Measurements from ENCODE around the gene MYH13.

MYH13 gene

DNA sequence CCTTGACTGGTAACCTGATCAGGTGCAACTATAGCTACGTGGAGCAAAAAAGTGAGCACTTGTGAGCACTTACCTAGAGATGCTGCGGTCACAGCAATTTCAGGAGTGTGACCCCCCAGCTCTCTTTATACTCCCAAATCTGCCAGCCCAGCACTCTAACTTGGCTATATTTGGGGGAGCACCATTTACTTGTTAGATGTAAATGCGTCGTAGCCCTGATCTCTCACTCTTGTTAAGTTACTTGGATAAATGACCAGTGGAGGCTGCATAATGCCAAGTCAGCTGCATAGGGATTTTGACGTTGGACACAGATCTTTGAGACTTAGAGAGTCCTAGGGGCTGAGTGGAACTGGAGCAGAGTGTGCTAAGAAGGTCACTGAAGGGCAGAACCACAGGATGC lies at the start of gene MYH13:
TSS of gene MYH13 (minus strand) at position 101 of the 400 bp plus-strand sequence. CDS start 8,476 bp downstream, outside the sequence.
- DNase-seq (ENCODE audit: low read depth), result no peak

DNA sequence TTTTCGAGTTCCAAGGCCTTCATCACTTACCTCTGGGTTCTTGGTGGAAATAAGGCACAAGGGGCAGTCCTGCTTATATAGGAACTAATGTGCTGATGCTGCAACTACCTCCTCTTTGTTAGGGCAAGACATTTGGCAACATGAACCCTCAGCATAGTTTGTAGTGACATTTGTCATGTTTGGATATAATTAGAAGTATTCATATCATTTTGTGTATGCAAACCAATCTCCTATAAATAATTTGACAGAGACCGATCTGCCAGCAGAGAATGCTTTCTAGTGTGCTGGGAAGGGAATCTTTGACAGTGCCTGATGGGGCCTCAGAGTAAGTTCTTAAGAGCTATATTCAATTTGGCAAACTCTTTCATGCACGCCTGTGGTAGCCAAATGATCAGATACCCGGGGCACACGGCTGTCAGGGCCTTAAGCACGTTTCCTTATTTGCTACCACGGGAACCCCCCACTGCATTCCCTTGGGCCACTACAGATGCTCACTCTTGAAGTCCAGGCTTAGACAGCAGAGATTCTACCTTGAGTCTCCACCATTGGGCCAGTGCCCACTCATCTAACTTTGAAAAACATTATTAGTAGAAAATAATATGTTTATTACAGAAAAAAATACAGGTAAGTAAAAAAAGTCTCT lies 49.2 kb upstream of the MYH13 start, which contains the start of gene MYH8:
TSS of gene MYH8 (minus strand) at position 51 of the 643 bp plus-strand sequence. CDS start 1,723 bp downstream, outside the sequence.
- no peak for DNase-seq (ENCODE audit: low read depth)

DNA sequence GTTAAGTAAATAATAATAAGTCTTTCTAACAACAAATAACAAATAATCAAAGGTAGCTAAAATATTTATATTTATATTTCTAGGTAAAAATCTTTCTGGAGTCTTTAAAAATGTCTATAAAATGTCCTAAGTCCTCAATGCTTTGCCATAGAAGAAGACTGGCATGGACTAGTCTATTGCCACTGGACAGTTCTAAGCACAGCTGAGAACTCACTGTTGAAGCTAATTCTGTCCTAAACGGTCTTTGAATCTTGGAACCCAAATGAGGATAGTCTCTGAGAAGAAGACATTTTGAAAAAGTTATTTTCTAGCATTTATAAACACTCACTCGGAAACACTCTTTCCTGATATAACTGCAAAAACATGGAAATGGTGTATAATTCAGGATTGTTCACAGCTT lies 48.4 kb upstream of the MYH13 start:
- DNase-seq (ENCODE audit: low read depth), result no peak

DNA sequence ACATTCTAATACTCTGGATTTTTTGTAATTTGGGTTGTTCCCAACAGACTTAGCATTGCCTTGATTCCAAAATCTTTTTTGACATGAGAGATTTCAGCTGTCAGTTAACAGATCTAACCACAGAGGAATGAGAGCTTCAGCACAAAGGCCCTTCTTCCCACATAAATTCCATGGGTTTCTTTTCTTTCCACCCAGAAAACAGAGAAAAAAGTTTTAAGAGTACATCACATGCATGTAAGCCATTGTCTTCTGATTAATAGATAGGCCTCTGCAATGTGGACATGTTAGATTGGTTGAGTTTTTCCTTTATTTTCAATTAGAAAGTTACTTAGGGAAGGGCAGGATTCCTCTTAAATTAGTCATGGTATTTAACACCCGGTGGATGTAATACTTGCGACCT lies 48.0 kb upstream of the MYH13 start:
- DNase-seq (ENCODE audit: low read depth), result no peak

DNA sequence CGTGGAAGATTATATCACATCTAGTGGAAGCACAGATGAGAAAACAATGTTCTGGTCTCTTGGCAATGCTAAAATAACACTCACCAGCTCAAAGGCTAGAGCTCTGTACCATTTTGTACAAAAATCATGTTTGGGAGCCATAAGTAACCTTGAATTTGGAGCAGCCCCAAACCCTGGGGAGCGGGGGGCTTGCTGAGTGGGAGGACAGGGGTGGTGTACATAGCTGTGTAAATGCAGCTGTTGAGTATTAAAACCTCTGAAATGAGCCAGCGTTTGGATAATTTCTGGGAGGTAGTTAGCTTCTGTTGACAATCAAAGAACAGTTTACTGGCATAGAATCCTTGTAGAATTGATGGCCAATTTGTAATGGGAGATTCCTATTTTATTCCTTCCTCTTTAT lies 44.6 kb upstream of the MYH13 start:
- DNase-seq (ENCODE audit: low read depth), result no peak

DNA sequence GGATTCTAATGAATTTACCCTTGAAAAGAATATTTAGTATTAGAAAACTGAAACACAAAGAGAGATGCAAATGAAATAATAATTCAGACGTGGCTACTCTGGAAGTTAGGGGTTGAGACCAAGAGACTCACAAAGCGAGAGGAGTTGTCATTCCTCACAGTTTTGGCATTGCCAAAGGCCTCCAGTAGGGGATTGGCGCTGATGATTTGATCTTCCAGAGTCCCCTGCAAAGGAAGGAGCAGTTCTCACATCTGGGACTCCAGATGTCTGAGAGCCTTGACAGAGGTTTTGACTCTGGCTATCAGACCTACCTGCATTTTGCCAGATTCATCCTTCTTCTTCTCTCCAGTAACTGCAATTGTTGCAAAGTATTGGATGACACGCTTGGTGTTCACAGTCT lies 42.4 kb upstream of the MYH13 start:
- DNase-seq (ENCODE audit: low read depth), result no peak

DNA sequence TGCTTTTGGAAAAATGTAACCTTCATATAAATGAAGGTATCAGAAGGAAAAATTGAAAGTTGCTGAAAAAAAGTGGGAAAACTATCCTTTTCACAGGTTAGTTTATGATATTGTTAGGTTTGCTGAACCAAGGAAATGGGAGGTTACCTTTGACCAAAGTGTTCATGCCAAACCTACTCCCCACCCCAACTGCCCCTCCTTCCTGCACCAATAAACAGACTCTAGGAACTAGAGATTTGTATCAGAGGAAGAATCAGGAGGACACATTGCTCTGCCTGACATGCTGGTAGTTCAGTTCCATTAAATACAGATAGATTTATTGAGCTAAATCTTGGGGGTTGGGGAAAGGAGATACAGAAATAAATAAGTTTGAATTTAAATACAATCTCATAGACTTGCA lies 30.8 kb upstream of the MYH13 start:
- no peak for DNase-seq (ENCODE audit: low read depth)

DNA sequence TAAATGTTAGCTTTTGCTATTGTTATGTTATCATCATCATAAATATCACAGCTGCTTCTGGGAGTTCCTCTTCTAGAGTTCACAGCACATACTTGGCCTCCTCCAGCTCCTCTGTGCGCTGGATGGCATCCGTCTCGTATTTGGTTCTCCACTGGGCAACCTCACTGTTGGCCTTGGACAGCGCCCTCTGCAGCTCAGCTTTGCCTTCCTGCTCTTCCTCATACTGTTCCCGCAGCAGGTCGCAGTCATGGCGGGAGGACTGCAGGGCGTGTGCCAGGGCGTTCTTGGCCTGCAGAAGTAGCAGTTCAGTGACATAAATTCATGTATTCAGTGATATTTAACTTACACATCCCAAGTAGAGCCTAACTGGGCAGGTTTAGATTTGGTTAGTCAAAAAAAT lies 25.5 kb upstream of the MYH13 start:
- no peak for DNase-seq (ENCODE audit: low read depth)

DNA sequence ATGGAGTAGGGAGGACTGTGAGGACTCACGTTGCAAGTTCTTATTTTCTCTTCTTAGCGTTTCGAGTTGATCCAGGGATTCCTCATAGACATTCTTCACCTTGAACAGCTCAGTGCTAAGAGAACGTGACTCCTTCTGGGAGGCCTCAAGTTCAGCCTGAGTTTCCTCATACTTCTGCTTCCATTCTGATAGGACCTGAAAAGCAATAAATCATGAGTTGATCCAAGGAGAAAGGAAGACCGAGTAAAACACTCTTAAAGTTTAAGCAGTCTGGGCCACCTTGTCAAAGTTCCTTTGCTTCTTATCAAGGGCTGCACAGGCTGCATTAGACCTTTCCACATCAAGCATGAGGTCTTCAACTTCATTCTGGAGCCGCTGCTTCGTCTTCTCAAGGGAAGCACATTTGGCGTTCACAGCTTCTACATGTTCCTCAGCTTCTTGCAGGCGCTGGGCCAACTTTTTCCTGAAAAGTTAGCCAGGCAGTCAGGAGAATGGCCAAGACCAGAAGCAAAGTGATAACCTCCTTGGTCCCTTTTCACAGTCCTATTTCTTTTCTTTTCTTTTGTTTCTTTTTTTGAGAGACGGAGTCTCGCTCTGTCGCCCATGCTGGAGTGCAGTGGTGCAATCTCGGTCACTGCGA lies 23.8 kb upstream of the MYH13 start:
- DNase-seq (ENCODE audit: low read depth), result no peak

DNA sequence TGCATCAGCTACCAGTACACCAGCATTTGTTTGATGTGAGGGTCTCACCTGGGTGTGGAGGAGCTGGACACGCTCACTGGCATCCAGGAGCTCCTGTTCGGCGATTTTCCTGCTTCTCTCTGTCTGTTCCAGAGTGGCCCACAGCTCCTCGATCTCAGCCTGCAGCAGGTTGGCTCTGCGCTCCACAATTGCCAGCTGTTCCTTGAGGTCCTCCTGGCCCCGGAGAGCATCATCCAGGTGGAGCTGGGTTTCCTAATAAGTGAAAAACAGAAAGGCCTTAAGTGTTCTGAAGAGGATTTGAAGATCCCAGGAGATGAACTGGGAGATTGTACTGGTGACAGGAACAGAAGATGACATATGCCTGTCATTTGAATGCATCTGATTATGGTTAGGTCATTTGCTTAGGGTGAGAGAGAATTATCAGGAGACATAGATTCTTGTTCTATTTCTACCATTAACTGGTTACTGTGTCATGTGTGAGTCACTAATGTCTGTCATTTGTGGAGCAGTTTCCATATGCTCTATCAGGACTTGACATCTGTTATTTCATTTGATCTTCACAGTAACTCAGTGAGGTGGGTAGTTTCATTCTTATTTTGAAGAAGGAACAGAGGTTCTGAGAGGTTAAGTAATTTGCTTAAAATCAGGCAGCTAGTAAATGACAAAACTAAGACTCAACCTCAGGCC lies 21.5 kb upstream of the MYH13 start:
- DNase-seq (ENCODE audit: low read depth), result no peak

DNA sequence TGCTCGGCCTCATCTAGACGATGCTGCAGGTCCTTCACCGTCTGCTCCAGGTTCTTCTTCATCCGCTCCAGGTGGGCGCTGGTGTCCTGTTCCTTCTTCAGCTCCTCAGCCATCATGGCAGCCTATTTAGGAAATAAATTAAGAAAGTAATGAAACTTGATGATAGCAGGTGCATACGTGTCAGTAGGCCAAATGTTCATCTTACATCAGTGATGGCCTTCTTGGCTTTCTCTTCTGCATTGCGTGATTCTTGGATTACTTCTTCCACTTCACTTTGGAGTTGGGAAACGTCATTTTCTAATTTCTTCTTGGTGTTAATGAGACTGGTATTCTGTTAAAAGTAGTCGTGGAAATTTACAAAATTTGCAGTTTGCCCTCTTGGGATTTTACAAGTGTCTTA lies 20.1 kb upstream of the MYH13 start:
- DNase-seq (ENCODE audit: low read depth), result no peak

DNA sequence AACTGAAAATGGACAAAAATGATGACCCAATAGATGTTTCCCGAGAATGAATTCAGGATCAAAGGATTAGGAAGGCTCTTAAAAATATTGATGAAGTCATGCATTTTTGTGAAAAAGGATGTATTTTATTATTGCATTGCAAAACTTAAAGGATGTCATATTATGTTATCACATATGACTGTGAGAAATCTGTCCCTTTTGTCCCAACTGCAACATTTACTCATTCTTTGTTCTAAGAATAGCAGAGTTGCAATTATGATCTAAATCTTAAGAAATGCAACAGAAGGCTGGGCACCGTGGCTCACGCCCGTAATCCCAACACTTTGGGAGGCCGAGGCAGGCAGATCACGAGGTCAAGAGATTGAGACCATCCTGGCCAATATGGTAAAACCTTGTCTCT lies 13.1 kb upstream of the MYH13 start:
- DNase-seq (ENCODE audit: low read depth), result no peak

DNA sequence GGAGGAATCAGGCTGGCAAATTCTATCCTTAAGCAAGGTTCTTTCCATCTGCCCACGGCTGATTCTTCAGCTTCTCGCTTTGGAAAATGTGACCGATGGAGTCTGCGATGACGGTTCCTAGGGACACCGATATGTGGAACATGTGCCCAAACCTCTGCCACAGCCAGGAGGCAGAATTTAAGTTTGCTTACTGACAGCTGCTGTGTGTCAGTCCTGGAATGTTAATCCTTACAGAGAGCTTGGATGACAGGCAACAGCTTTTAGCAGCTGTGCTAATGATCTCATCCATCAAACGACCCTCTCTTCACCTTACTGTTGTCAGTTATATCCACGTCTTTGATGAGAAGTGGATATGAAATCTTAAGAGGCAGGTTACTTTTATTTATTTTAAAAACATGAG lies 11.4 kb upstream of the MYH13 start:
- no peak for DNase-seq (ENCODE audit: low read depth)

DNA sequence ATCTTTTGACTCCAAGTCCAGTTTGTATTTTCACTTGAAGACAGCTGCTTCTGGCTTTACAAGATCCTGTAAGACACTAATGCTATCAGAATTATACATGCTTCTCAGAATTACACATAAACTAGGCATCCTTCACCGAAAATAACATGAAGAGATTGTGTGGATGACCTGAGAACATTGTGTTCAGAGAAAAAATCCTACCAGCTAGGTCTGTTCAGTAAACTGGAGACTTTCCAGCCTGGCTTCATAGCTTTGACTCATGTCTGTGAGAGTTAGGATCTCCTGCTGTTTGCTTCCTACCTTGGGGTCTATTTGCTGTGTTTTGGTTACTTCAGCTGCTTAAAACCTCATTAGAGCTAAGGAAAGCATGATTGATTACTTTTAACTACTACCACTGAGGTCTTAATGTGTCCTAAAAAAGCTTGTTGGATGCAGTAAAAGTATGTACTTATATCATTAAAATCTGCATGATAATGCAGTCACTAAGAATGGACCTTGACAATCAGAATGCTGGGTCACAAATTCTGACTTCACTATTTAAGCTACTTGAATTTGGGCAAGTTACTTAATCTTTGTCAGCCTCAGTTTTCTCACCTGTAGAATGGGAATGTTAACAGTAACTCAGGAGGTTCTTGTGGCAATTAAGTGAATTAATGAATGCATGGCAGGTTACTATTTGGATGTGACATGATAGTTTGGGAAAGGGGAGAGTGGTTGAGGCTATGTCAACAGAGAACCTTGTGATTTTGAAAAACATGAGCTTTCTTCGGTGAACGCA lies 8.0 kb upstream of the MYH13 start:
- DNase-seq (ENCODE audit: low read depth), result peak; percentile 8

DNA sequence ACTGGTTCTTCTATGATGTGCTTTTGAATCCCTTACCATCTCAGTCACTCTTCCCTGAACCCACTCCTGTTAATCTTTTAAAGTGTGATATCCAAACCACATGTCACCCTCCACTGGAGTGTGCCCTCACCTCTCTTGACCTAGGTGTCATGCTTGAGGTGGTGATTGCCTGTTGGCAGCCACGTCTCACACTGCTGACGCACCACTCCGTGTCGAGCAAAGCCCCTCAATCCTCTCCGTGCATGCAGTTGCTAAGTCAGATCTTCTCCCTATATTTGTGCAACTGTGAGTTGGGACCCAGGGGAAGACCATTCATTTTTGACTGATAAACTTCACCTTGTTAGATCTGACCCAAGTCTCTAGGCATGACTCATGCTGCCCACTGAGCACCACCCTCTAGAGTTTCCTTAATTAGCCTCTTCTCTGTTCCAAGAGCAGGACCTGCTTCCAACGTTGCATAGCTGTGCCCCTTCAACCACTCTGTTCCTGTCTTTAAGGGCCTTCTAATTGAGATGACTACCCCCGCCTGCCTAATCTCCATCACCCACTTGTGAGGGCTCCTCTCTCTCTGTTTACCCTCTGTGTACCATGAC lies 2.7 kb downstream of the MYH13 start:
- DNase-seq (ENCODE audit: low read depth), result no peak

DNA sequence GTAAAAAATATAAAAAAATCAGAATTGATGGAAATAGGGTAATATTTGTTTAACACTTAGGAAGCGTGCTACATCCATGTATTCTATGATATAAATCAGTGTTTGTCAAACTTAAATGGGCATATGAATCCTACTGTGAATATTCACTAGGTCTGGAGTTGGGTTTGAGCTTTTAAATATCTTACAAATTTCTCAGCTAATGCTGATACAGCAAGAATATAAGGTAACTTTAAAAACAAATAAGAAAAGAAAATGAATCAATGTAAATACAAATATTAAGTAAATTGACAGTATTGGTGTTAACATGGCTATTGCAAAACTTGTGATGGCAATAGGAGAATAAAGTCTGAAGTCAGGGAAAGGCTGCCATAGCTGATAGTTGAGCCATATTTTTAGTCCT lies 3.6 kb downstream of the MYH13 start:
- DNase-seq (ENCODE audit: low read depth), result no peak

DNA sequence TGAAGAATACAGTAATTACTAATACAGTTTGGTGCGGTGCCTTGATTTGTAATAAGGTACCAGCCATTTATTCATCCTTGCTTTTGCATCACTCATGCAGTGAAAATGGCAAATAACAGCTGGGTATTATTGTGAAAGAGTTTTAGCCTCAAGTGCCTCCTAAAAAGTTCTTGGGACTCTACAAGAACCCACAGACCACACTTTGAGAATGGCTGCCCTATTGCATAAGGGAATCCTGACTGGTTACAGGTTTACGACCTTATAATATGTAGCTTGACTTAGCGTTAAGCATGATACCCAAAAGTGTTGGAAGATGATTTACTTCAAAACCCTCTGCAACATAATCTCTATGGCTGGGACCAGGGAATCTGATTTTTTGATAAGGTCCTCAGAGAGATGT lies 4.2 kb downstream of the MYH13 start:
- DNase-seq (ENCODE audit: low read depth), result no peak

DNA sequence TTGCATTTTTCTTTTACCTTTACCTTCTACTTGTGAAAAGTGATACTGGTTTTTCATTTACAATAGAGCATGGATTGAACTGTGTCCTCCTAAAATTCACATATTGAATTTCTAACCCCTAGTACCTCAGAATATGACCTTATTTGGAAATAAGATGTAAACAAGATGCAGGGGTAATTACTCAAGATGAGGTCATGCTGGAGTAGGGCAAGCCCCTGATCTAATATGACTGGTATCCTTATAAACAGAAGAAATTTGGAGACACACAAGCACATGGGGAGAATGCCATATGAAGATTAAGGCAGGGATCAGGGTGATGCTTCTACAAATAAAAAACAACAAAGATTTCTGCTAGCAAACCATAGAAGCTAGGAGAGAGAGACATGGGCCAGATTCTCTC lies 12.2 kb downstream of the MYH13 start:
- no peak for DNase-seq (ENCODE audit: low read depth)

DNA sequence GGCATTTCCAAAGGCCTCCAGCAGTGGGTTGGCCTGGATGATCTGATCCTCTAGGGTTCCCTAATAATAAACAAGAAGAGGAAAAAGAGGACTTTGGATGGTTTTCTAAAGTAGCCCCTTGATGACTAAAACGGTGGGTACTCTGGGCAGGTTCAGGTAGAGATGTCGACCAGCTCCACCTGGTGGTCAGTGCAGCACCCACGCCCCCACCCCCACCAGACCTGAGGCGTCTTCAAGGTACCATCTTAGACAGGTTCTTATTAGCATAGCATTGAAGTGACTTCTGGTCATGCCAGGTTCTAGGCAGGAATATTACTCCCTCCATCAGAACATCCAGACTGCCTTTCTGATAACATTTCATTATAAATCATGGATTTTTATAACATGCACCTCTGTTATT lies 15.0 kb downstream of the MYH13 start:
- DNase-seq (ENCODE audit: low read depth), result no peak

DNA sequence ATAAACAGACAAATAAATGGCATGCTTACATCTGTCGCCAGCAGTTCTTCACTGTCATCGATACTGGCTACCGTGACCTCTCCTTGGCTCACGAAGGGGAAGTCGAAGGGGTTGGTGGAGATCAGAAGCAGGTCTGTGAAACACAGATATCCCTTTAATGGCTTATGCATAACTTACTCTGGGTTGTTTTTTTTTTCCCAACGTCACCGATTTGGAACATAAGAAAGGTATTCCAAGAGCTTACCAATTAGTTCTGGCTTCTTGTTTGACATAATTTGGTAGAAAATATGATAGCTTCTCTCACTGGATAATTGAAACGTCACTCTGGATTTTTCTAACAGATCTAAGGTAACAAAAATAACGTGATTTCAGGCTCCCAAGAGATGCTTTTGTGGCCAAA lies 18.2 kb downstream of the MYH13 start:
- DNase-seq (ENCODE audit: low read depth), result no peak

DNA sequence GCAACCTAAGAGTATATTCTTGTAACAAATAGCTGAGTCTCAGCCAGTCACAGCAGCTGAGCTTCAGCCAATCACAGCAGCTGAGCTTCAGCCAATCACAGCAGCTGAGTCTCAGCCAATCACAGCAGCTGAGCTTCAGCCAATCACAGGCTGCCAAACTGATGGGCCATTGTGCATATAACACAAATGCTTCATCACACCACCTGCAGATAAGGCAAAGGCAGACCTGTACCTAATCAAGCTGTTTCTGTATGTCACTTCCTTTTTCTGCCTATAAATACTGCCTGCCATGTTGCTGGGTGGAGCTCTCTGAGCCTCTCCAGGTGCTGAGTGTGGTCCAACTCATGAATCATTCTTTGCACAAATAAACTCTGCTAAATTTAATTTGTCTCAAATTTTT lies 19.9 kb downstream of the MYH13 start:
- no peak for DNase-seq (ENCODE audit: low read depth)

DNA sequence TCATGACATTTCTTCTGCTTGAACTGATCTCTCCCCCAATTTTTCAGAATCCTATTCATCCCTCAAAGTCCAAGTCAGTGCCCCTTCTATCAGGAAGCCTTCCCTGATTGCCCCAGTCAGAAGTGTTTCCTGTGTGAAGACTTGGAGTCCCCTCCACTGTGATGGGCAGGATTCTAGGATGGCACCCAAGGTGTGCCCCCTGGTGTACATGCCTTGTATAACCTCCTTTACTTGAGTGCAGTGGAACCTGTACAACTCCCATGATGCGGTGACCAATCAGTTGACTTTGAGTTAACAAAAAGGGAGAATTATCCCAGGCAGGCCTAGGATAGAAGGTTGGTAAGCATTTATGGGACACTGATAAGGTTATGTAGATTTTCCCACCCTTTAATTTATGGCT lies 23.4 kb downstream of the MYH13 start:
- DNase-seq (ENCODE audit: low read depth), result no peak
